H1 (cell line): Measurements from ENCODE around the gene LBH. TPM values are rescaled to one million over a fixed set of nuclear protein-coding genes. Genes with fewer than 3 reads are reported as not detected.

ENCODE experiments used
- BACH1 ChIP-seq: IDR thresholded peaks from 2 replicates; pipeline ENCODE4 v1.6.1; 2012; ENCODE audit warnings: low read length, improper control_type of control experiment
- CBX5 ChIP-seq: fragments of 300-800, 300-1000 bp; sonication (generic); IDR thresholded peaks from 2 replicates; pipeline ENCODE4 v1.7.1; 2016; ENCODE audit warnings: antibody characterized with exemption, low read length, low read depth
- CHD7 ChIP-seq: fragments of 300-600 bp; sonication (generic); IDR thresholded peaks from 2 replicates; pipeline ENCODE4 v1.7.1; 2012; ENCODE audit warnings: low read length, moderate library complexity, mild to moderate bottlenecking, inconsistent platforms; ENCODE audit not compliant: insufficient replicate concordance
- POLR2AphosphoS5 ChIP-seq: IDR thresholded peaks from 2 replicates; pipeline ENCODE4 v1.6.1; 2011; ENCODE audit warnings: low read depth, low read length
- polyA plus RNA-seq, 7 experiments: library from polyadenylated mRNA; depleted of rRNA in 3 of 7; stranded (reverse) in 5 of 7; unstranded in 2 of 7; fragments of >200 nt in 5 of 7; fragments of 200-250 nt in 2 of 7; gene quantifications; 1 replicate in 5 of 7; 2 replicates in 1 of 7; 4 replicates in 1 of 7; pipeline versions ENCODE4 v1.2.1 to v1.2.3, GENCODE V29; 2011 to 2013; ENCODE audit warnings: missing spikeins in 2 of 7, mixed read lengths in 2 of 7
- total RNA-seq: library from RNA; stranded (reverse); fragmentation: NEBNext Ultra II Directional; extraction: Animal tissue kit (Norgen Biotek cat#: 25700); gene quantifications from 2 replicates; pipeline ENCODE4 v1.2.1, GENCODE V29; 2021

Gene LBH
- total and polyA plus RNA-seq, 2 of the 8 experiments (the other 6 are each of a cell fraction or from before 2014, with no cell fraction given), result 25.7 to 34.5 TPM

- TF ChIP-seq CHD7, result no peak
- TF ChIP-seq POLR2AphosphoS5, result no peak
- no peak for TF ChIP-seq CBX5
- no peak for TF ChIP-seq BACH1
Observed at GRCh38 chr2:30185178-30185577, 46.2 kb upstream of the LBH start (continued).
